ENCODE data around the gene CHRND.

The CHRND gene

GRCh38 chr2:232488097-232488711 is 37.8 kb upstream of the CHRND start:
- DNase-seq = no peak

- DNase-seq = no peak
Measured at GRCh38 chr2:232488721-232489300, 37.1 kb upstream of the CHRND start.

- DNase-seq = no peak
Measured at GRCh38 chr2:232489516-232490220, 36.3 kb upstream of the CHRND start.

- DNase-seq = no peak
Measured at GRCh38 chr2:232490221-232491138, 35.5 kb upstream of the CHRND start.

GRCh38 chr2:232491139-232491780 is 34.7 kb upstream of the CHRND start:
- no peak for DNase-seq

- DNase-seq = no peak
Measured at GRCh38 chr2:232492236-232492848, 33.6 kb upstream of the CHRND start.

- DNase-seq = no peak
Measured at GRCh38 chr2:232492963-232493700, 32.8 kb upstream of the CHRND start.

- DNase-seq = no peak
Measured at GRCh38 chr2:232493701-232494474, 32.1 kb upstream of the CHRND start.

GRCh38 chr2:232494542-232494941 is 31.4 kb upstream of the CHRND start:
- DNase-seq = no peak

- DNase-seq = no peak
Measured at GRCh38 chr2:232495292-232495691, 30.7 kb upstream of the CHRND start.

- no peak for DNase-seq
Measured at GRCh38 chr2:232496501-232497270, 29.3 kb upstream of the CHRND start.

- DNase-seq = no peak
Measured at GRCh38 chr2:232497348-232497747, 28.6 kb upstream of the CHRND start.

GRCh38 chr2:232498452-232498851 is 27.5 kb upstream of the CHRND start:
- no peak for DNase-seq

- DNase-seq = no peak
Measured at GRCh38 chr2:232501331-232501771, 24.6 kb upstream of the CHRND start.

- DNase-seq = no peak
Measured at GRCh38 chr2:232501794-232502390, 24.1 kb upstream of the CHRND start.

GRCh38 chr2:232502511-232502910 is 23.4 kb upstream of the CHRND start:
- DNase-seq = no peak

GRCh38 chr2:232502911-232503808 is 22.8 kb upstream of the CHRND start:
- DNase-seq = no peak

- no peak for DNase-seq
Measured at GRCh38 chr2:232503809-232504323, 22.1 kb upstream of the CHRND start.

Measured in HCEC 1CT (cell line).